SJCRH30 (cell line): ENCODE results near the gene CHTF18. TPM values are rescaled to one million over a fixed set of nuclear protein-coding genes. Genes with fewer than 3 reads are reported as not detected.
"Not testable (repeated sequence)": the region's sequence is repeated elsewhere in the genome, so short reads cannot be mapped to it uniquely, and the experiment has no call there.

Experiments used
- DNase-seq, 2 experiments: peaks; one replicate each; pipeline ENCODE4 v3.0.0-alpha.2; 2015 to 2020
- H3K27ac ChIP-seq: fragments of 250-450 bp; sonication (Bioruptor Pico); 2 replicates; pipeline ENCODE4 v1.5.1; 2020; ENCODE audit warnings: mild to moderate bottlenecking, moderate library complexity
- H3K27me3 ChIP-seq: fragments of 250-450 bp; sonication (Bioruptor Pico); 2 replicates; pipeline ENCODE4 v1.5.1; 2020; ENCODE audit warnings: mild to moderate bottlenecking, moderate library complexity
- H3K36me3 ChIP-seq: fragments of 250-450 bp; sonication (Bioruptor Pico); 2 replicates; pipeline ENCODE4 v1.5.1; 2020; ENCODE audit warnings: mild to moderate bottlenecking, moderate library complexity
- H3K4me1 ChIP-seq: fragments of 250-450 bp; sonication (Bioruptor Pico); 2 replicates; pipeline ENCODE4 v1.5.1; 2020; ENCODE audit warnings: mild to moderate bottlenecking, moderate library complexity
- H3K4me3 ChIP-seq: fragments of 250-450 bp; sonication (Bioruptor Pico); 2 replicates; pipeline ENCODE4 v1.5.1; 2020; ENCODE audit warnings: mild to moderate bottlenecking, moderate library complexity
- H3K9me3 ChIP-seq: fragments of 250-450 bp; sonication (Bioruptor Pico); replicated peaks from 2 replicates; pipeline ENCODE4 v1.5.1; 2020; ENCODE audit warnings: mild to moderate bottlenecking, moderate library complexity
- total RNA-seq: library from RNA; depleted of rRNA; stranded (reverse); fragments of >200 nt; shearing (Covaris generic); gene quantifications from 2 replicates; pipeline ENCODE4 v1.2.3, GENCODE V29; 2014; rRNA removed

The CHTF18 gene
- total RNA-seq, result 34.5 and 46.0 TPM in 2 replicates

DNA sequence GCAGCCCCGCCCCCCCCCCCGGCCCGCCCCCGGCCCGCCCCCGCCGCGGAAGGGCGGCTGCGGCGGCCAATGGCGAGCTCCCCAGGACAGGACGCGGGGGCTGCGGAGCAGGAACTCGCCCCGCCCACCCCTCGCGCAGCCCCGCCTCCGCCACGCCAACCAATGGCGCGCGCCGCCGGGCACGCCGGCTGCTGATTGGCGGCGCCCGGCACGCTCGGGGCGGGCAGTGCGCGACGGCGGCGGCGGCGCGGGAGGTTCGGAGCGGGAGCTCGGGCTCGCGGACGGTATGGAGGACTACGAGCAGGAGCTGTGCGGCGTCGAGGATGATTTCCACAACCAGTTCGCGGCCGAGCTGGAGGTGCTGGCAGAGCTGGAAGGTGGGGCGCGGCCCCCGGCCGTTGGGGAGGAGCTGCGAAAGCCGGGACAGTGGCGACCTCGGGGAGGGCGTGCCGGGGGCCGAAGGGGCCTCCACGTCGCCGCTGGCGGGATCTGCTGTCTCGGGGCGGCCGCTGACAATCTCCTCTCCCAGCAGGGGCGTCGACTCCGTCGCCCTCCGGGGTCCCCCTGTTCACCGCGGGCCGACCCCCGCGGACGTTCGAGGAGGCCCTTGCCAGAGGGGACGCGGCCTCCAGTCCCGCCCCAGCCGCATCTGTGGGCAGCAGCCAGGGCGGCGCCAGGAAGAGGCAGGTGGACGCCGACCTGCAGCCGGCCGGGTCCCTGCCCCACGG, at the start of gene CHTF18:
Gene CHTF18, plus strand, starts transcription at position 222 of the 728 bp plus-strand sequence. Its CDS starts 65 bp downstream, at position 287.
- Histone ChIP-seq H3K4me3 (peak within 1 kb of the TSS; percentile 99), H3K9me3 (no peaks in the 10 kb centered on the region), H3K36me3 (peaks cover 40% of the 10 kb centered on the region), H3K27me3 (no peaks in the 10 kb centered on the region), H3K27ac (peak within 1 kb of the TSS; percentile 78), H3K4me1 (peaks cover 10% of the 10 kb centered on the region; the same call in 1 of the 2 replicates)
- DNase-seq, result peak; percentile 87 to 92

DNA sequence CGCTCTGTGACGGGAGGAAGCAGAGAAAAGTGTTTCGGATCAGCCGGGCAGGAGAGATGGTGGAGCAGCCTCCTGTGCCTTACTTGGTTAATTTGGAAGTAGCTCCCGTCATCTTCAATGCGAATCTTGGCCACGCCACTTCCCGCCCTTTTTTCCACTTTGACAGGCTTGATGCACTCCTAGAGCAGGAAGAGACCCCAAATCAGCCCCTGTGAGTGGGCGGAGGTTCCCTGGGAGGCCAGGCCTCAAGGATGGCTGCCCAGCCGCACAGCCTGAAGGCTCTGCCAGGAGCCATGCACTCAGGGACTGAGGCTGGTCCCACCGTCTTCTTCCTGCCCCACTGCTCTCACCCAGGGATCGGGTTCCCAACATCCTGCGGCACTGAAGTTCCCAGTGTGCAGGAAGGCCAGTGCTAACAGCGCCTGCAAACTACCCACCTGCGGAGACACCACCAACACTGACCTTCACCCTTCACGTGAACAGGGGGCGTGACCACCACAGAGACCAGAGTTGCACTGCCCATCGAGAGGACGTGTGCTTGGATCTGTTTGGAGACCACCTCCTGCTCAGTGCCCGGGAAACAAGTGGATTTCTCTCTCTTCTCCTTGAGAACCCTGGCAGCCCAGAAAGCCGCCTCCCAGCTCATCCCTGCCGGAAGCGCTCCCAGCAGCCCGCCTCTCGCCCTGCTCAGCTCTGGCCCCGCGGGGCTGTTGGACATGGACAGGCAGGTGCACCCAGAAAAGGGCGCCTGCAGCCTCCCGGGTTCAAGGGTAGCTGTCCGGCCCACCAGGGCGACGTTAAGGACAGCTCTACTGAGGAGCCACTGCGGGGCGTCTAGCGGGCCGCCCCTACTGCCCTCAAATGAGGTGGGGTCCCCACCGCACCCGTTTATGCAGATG, 48.6 kb upstream of the CHTF18 start:
- peak overlapping the region; percentile 85 for H3K4me3 ChIP-seq
- no peaks in the 10 kb centered on the region for H3K36me3 ChIP-seq
- H3K4me1 ChIP-seq, result no peaks in the 10 kb centered on the region
- DNase-seq, result peak; percentile 1 to 33
- H3K27ac ChIP-seq, result no peak overlapping the region
- H3K27me3 ChIP-seq, result no peaks in the 10 kb centered on the region; the same call in 1 of the 2 replicates
- no peaks in the 10 kb centered on the region for H3K9me3 ChIP-seq

DNA sequence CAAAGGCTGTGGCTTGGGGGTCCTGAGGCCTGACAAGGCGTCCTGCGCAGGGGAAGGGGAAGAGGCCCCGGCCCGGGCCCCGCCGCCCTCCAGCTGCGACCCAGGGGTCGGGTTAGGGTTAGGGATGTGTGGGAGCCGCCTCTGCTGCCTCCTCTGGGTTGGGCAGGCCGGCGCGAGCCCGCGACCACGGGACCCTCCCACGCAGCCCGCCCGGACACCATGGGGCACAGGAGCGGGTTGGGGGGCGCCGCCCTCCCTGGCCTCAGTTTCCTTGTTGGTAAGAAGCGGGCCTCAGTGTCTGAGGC, 48.0 kb upstream of the CHTF18 start:
- Histone ChIP-seq H3K4me1 (no peaks in the 10 kb centered on the region), H3K27ac (peak overlapping the region; percentile 56), H3K4me3 (peak overlapping the region; percentile 85), H3K36me3 (no peaks in the 10 kb centered on the region), H3K27me3 (no peaks in the 10 kb centered on the region; the same call in 1 of the 2 replicates), H3K9me3 (no peaks in the 10 kb centered on the region)
- DNase-seq, result no peak

DNA sequence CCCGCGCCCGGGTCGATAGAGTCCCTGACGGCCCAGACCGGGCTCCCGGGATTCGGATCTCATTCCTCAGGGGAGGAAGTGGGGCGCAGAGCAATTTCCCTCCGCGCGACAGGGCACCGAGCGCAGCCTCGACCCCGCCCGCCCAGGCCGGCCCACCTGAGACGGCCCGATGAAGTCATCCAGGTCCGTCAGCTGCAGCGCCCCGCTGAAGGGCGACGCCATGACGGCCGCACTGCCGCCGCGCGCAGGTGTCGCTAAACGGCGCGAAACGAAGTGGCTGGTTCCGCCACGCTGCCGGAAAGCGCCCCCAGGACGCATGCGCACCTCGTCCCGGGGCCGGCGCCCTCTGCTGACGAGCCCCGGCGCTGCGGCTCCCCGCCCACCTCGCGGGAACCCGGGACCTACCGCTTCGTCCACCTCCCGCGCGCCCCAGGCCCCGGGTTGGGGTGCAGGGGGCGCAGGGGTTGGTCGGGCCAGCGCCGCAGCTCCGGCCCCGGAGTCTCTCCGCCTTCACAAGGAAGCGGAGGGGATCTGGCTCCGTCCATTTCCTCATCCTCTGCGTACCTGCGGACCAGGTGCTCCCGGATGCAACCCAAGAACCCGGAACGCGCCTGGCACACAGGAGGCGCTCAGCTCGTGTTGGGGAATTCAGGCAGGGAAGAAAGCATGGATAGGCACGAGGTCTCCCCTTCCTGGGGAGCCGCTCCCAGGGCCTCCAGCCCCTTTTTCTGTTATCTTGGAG, 47.5 kb upstream of the CHTF18 start, which contains the start of gene CIAO3:
Gene CIAO3, minus strand, starts transcription at position 234 of the 742 bp plus-strand sequence. Its CDS starts 12 bp downstream, at position 222.
- DNase-seq, result peak; percentile 88 to 91
- Histone ChIP-seq H3K36me3 (no peaks in the 10 kb centered on the region), H3K4me3 (peak within 1 kb of the TSS; percentile 85), H3K4me1 (no peaks in the 10 kb centered on the region), H3K27ac (peak within 1 kb of the TSS; percentile 56), H3K9me3 (no peaks in the 10 kb centered on the region), H3K27me3 (no peaks in the 10 kb centered on the region; the same call in 1 of the 2 replicates)

DNA sequence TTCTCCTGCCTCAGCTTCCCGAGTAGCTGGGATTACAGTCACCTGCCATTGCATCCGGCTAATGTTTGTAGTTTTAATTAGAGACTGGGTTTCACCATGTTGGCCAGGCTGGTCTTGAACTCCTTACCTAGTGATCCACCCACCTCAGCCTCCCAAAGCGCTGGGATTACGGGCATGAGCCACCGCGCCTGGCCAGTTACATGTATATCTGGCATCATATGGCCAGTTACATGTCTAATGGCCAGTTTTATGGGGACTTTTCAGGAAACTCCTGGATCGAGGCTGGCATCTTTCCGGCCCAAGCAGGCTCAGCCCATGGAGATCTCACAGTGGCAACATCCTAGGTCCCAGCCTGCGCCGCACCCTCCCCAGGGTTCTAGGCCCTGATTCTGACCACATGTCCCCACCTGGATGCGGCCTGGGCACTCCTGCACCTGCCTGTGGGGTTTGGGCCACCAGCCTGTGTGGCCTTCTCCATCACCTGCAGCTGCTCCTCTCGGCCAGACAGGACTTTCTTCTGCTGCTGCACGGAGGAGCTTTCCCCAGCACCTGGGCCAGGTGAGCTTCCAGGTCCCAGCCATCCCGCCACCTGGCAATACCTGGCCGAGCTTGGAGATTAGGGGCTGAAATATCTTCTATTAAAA, 46.3 kb upstream of the CHTF18 start:
- H3K36me3 ChIP-seq, result no peaks in the 10 kb centered on the region
- H3K9me3 ChIP-seq, result no peaks in the 10 kb centered on the region
- H3K4me1 ChIP-seq, result no peaks in the 10 kb centered on the region
- DNase-seq, result no peak
- H3K27me3 ChIP-seq, result peaks cover 3% of the 10 kb centered on the region; the same call in 1 of the 2 replicates
- no peak overlapping the region for H3K27ac ChIP-seq
- no peak overlapping the region for H3K4me3 ChIP-seq

DNA sequence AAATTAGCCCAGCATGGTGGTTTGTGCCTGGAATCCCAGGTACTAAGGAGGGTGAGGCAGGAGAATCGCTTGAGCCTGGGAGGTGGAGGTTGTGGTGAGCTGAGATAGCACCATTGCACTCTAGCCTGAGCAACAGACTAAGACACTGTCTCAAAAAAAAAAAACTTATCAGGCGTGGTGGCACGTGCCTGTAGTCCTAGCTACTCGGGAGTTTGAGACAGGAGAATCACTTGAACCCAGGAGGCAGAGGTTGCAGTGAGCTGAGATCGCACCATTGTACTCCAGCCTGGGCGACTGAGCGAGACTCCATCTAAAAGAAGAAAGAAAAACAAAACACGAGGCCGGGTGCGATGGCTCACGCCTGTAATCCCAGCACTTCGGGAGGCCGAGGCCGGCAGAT, 45.5 kb upstream of the CHTF18 start:
- H3K27me3 ChIP-seq, H3K4me3 ChIP-seq, H3K27ac ChIP-seq, H3K36me3 ChIP-seq, H3K9me3 ChIP-seq, DNase-seq, H3K4me1 ChIP-seq: not testable (repeated sequence)

DNA sequence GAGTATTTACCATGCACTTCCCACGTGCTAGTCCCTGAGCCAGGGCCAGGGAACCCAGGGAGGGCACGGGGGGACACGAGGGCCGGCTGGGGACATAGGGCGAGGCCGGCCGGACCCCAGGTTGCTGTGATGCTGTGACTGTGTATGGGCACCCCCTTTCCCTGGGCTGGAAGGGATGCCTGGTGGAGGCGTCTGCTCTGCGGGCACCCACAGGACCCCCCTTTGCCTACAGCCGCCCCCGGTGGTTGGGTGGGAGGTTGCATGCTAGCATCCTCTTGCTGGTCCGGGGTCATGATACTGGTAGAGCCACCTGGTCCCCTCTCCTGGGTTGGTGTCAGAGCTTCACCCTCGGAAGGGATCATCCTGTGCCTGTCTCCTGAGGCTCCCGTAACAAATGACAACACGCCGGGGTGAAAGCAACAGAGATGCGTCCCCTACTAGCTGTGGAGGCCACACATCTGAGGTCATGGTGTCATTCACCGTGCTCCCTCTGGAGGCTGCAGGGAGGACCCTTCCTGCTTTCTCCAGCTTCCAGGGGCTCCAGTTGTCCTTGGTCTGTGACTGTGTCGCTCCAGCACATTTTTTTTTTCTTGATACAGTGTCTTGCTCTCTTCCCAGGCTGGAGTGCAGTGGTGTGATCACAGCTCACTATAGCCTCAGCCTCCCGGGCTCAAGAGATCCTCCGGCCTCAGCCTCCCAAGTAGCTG, 44.5 kb upstream of the CHTF18 start:
- Histone ChIP-seq H3K27me3 (peaks cover 19% of the 10 kb centered on the region), H3K36me3 (no peaks in the 10 kb centered on the region), H3K4me3 (no peak overlapping the region), H3K27ac (no peak overlapping the region), H3K9me3 (no peaks in the 10 kb centered on the region), H3K4me1 (no peaks in the 10 kb centered on the region)
- DNase-seq, result no peak

DNA sequence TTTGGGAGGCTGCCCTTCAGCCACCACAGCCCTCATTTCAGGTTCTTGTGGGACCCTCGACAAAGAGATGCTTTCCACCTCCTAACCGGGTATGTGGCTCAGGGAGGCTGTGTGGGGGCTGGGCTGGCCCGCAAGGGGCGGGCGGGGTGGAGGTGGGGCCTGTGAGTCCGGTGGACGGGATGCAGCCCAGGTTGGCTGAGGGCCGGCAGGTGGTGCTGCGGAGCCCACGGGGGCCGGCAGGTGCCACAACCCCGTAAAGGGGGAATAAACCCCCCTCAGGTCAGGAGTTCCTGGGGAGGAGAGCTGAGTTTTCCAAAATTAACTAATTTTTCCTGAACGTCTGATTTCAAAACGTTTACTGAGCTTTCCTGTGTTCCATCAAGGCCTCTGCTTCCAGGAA, 42.7 kb upstream of the CHTF18 start:
- H3K27me3 ChIP-seq, result peaks cover 32% of the 10 kb centered on the region
- no peaks in the 10 kb centered on the region for H3K9me3 ChIP-seq
- H3K4me1 ChIP-seq, result no peaks in the 10 kb centered on the region
- no peak overlapping the region for H3K4me3 ChIP-seq
- no peak overlapping the region for H3K27ac ChIP-seq
- DNase-seq, result peak in 1 of 2 experiments; percentile 35
- no peaks in the 10 kb centered on the region for H3K36me3 ChIP-seq

DNA sequence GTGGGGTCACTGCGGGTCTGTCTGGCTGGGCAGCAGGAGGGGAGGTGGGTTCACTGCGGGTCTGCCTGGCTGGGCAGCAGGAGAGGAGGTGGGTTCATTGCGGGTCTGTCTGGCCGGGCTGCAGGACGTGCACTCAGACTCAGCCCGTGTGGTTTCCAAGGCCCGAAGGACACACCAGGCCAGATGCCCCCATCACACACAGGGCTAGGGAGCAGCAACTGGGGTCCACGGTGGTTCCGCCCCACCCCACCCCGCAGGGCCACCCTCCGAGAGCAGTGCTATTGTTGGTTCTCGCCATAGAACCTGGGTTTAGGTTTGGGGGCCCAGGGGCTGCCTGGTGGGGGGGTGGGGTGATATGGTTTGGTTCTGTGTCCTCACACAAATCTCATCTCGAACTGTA, 41.8 kb upstream of the CHTF18 start:
- Histone ChIP-seq H3K4me3 (no peak overlapping the region), H3K27me3 (peaks cover 41% of the 10 kb centered on the region), H3K9me3 (no peaks in the 10 kb centered on the region), H3K4me1 (no peaks in the 10 kb centered on the region), H3K36me3 (no peaks in the 10 kb centered on the region), H3K27ac (no peak overlapping the region)
- no peak for DNase-seq

DNA sequence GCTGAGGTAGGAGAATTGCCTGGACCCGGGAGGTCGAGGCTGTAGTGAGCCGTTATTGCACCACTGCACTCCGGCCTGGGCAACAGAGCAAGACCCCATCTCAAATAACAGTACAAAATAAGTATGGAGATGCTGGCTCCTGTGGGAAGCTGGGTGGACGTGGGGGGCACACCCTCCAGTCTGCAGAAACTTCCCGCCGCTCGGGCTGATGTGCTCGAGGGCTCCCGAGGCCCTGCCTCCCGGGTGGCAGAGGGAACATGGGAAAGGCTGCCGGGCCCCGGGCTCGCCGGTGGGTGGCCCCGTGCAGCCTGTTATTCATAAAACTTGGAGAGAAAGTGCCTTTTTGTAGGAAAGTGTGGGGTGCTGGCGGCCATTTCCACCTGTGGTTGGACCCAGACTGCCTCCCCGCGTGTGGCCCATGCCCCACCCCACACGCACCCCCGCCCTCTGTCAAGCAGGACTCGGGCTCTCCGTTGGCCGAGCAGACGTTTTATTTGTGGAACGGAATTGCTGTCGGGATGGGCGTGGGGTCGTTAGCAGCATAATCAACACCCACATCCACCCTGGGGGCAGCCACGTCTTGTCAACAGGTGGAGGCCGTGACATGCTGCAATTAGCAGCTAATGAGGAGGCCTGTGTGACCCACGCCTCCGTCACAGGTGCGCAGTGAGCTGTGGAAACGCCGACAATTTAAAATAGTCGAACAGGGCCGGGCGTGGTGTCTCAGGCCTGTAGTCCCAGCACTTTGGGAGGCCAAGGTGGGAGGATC, 40.3 kb upstream of the CHTF18 start:
- Histone ChIP-seq H3K27ac (no peak overlapping the region), H3K4me3 (no peak overlapping the region), H3K4me1 (no peaks in the 10 kb centered on the region), H3K27me3 (peaks cover 50% of the 10 kb centered on the region), H3K36me3 (no peaks in the 10 kb centered on the region), H3K9me3 (no peaks in the 10 kb centered on the region)
- DNase-seq, result no peak

DNA sequence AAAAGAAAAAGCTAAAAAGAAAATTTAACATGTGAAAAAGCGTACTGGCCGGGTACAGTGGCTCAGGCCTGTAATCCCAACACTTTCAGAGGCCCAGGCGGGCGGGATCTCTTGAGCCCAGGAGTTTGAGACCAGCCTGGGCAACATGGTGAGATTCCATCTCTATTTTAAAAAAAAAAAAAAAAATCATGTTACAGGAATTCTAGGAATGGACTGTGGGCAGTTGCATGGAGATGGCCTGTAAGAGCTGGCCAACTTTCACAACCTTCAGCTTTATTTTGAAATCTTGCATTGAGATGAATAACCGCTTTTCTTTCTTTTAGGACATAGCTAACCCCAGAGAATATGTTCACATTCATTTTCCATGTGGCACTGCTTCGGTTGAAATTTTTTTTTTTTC, 39.4 kb upstream of the CHTF18 start:
- no peak overlapping the region for H3K4me3 ChIP-seq
- no peaks in the 10 kb centered on the region for H3K36me3 ChIP-seq
- no peaks in the 10 kb centered on the region for H3K4me1 ChIP-seq
- H3K27me3 ChIP-seq, result peaks cover 56% of the 10 kb centered on the region
- H3K9me3 ChIP-seq, result no peaks in the 10 kb centered on the region
- DNase-seq, result no peak
- H3K27ac ChIP-seq, result no peak overlapping the region

DNA sequence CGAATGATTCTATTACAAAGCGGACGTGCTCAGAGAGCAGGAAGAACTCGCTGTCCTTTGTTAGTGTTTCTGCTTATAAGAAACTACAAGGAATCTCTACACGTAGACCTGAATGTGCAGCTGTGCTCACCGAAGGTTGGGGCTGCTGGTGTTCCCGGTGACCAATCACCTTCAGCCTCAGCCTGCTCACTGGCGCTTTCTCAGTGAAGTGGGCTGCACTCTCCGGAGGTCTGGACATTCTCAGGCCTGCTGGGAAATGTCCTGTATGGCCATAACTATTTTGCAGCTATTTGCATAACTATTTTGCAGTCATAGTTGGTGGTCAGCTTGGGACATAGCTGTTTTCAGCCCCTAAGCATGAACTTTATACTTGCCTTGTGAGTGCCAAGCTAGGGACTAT, 37.9 kb upstream of the CHTF18 start:
- Histone ChIP-seq H3K4me1 (no peaks in the 10 kb centered on the region), H3K27me3 (peaks cover 56% of the 10 kb centered on the region), H3K36me3 (no peaks in the 10 kb centered on the region), H3K27ac (no peak overlapping the region), H3K9me3 (no peaks in the 10 kb centered on the region), H3K4me3 (no peak overlapping the region)
- DNase-seq, result peak in 1 of 2 experiments; percentile 28
